Keratinocyte (primary cell): ENCODE results near the gene DMXL2.
A peak's percentile ranks its signal among the peaks of the same experiment; 100 is the strongest.

Experiments used
- CTCF ChIP-seq, 3 experiments: IDR thresholded peaks in 1 of 3; conservative IDR thresholded peaks in 1 of 3; optimal IDR thresholded peaks in 1 of 3; 2 replicates in 2 of 3; 3 replicates in 1 of 3; pipeline versions ENCODE3 to v1.5.1; 2011; ENCODE audit warnings: low read length in 3 of 3, mild to moderate bottlenecking in 3 of 3, moderate library complexity in 2 of 3, control low read depth in 1 of 3, inconsistent platforms in 1 of 3; ENCODE audit not compliant: insufficient read depth in 2 of 3; ENCODE audit errors: extremely low read depth in 1 of 3
- EZH2 ChIP-seq: IDR thresholded peaks from one replicate; pipeline ENCODE4 v1.6.1; 2012; ENCODE audit warnings: inconsistent platforms, mild to moderate bottlenecking, low read length, moderate library complexity

- TF ChIP-seq CTCF (optimal IDR thresholded peaks at IDR 0.05 in 1 of 3, IDR thresholded peaks at IDR 0.05 in 1 of 3, conservative IDR thresholded peaks at IDR 0.05 in 1 of 3; ENCODE audit: extremely low read depth in 1 of 3, insufficient read depth in 2 of 3, low read length in 3 of 3) (peak in 2 of 3 experiments; percentile 40 to 64), EZH2 (no peak)
Observed at GRCh38 chr15:51649659-51650521, 27.3 kb upstream of the DMXL2 start.
